CD4-positive, alpha-beta T cell (primary cell): ENCODE measurements around the gene DUOX1. TPM values are rescaled to one million over a fixed set of nuclear protein-coding genes. Genes with fewer than 3 reads are reported as not detected.

Experiments used
- ATAC-seq: fragments of 200-7000 bp; cut with Tn5 transposase; one replicate; pipeline ENCODE4 v1.10.0; 2022; ENCODE audit warnings: mild to moderate bottlenecking; ENCODE audit not compliant: poor library complexity
- CTCF ChIA-PET: fragments of 350-600 bp; sonication (Branson Sonifier 250); formaldehyde crosslinking; loops from one replicate; lab custom pipeline; 2021; ENCODE audit warnings: antibody characterized with exemption, inconsistent platforms; lab: Charles Lee
- POLR2A ChIA-PET: fragments of 350-600 bp; sonication (Branson Sonifier 250); formaldehyde crosslinking; loops from one replicate; lab custom pipeline; 2021; ENCODE audit warnings: antibody characterized with exemption, inconsistent platforms; lab: Charles Lee
- DNase-seq, 14 experiments: peaks; one replicate each; pipeline ENCODE4 v3.0.0-alpha.2; 2013 to 2020; ENCODE audit warnings: mixed read lengths in 2 of 14
- H3K27ac ChIP-seq, 2 donors: one replicate each; pipeline versions ENCODE4 v1.5.1 to v1.7.0; 2013; ENCODE audit warnings: low read length in 2 of 2, low read depth in 1 of 2, mild to moderate bottlenecking in 1 of 2
- H3K27me3 ChIP-seq, 2 experiments: 1 replicate in 1 of 2; 2 replicates in 1 of 2; pipeline versions ENCODE4 v1.6.1 to v1.7.0; 2013; ENCODE audit warnings: low read length in 2 of 2, control low read depth in 1 of 2, mild to moderate bottlenecking in 1 of 2, moderate library complexity in 1 of 2; ENCODE audit not compliant: insufficient read depth in 2 of 2, control insufficient read depth in 1 of 2
- H3K36me3 ChIP-seq: one replicate; pipeline ENCODE4 v1.6.1; 2013; ENCODE audit warnings: low read length, control low read depth; ENCODE audit not compliant: insufficient read depth
- H3K4me1 ChIP-seq: one replicate; pipeline ENCODE4 v1.6.1; 2013; ENCODE audit warnings: low read length, control low read depth; ENCODE audit not compliant: insufficient read depth
- H3K4me3 ChIP-seq: one replicate; pipeline ENCODE4 v1.5.1; 2013; ENCODE audit warnings: mild to moderate bottlenecking, low read length, moderate library complexity
- H3K9me3 ChIP-seq, 2 experiments: 1 replicate in 1 of 2; 2 replicates in 1 of 2; pipeline versions ENCODE4 v1.6.1 to v1.7.0; 2013; ENCODE audit warnings: low read length in 2 of 2, mild to moderate bottlenecking in 2 of 2, control low read depth in 1 of 2, moderate library complexity in 1 of 2; ENCODE audit not compliant: control insufficient read depth in 1 of 2, insufficient read depth in 1 of 2
- H3K27ac Mint-ChIP-seq: one replicate; pipeline ENCODE4 v1.8.0; 2020; ENCODE audit warnings: mixed read lengths
- H3K27me3 Mint-ChIP-seq: one replicate; pipeline ENCODE4 v1.8.0; 2021; ENCODE audit warnings: mixed read lengths
- H3K36me3 Mint-ChIP-seq: one replicate; pipeline ENCODE4 v1.8.0; 2021; ENCODE audit warnings: low read depth, mixed read lengths
- H3K4me1 Mint-ChIP-seq: one replicate; pipeline ENCODE4 v1.8.0; 2021; ENCODE audit warnings: low read depth, mixed read lengths
- H3K4me3 Mint-ChIP-seq: one replicate; pipeline ENCODE4 v1.8.0; 2020; ENCODE audit warnings: mild to moderate bottlenecking, mixed read lengths
- H3K9me3 Mint-ChIP-seq: one replicate; pipeline ENCODE4 v1.8.0; 2020; ENCODE audit warnings: mixed read lengths
- intact Hi-C, 2 experiments: fragments of 100-400 bp; cut with DNase I in 1 of 2; cut with micrococcal nuclease in 1 of 2; formaldehyde crosslinking; loops; one replicate each; pipeline versions ENCODE4 v1.15.1 to v1.9.0; 2023 to 2025; cut with DNase I, micrococcal nuclease
- total RNA-seq, 174 experiments: library from RNA in 2 of 174; stranded (reverse) in 2 of 174; gene quantifications; one replicate each; pipeline ENCODE4 v1.2.3 and lab custom pipeline; 2021 to 2026
- TF ChIP-seq, protein P1 (sequence below): fragments of 200-600 bp; IDR thresholded peaks from one replicate; pipeline ENCODE4 v1.8.0; 2022; ENCODE audit warnings: antibody characterized with exemption, mild to moderate bottlenecking

The DUOX1 gene
- total RNA-seq, 2 experiments from 2014 or later: 0.17 to 0.25 TPM

DNA sequence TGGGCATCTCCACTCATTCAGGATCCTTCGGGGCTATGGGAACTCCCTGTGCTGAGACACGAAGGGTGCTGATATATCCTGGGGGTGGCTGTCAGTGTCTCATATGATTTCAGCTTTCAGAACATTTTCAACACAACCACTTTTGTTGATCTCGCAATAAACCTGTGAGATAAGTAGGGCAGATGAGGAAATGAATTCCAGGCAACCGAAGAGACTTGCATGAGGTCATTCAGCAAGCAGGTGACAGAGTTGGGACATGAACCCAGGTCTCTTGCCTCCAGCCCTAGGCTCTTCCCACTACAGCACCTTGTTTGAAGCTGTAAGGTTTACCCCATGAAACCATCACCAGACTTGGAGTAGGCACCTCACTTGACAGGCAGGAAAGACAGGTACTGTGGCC is 16.6 kb downstream of the DUOX1 start:
- intact Hi-C loops: no loop called here
- Mint-ChIP-seq H3K27ac (no peak overlapping the region), H3K9me3 (no peaks in the 10 kb centered on the region), H3K4me3 (no peak overlapping the region), H3K36me3 (no peaks in the 10 kb centered on the region), H3K27me3 (no peaks in the 10 kb centered on the region), H3K4me1 (no peaks in the 10 kb centered on the region)
- Histone ChIP-seq H3K9me3 (no peaks in the 10 kb centered on the region), H3K27ac (no peak overlapping the region), H3K4me3 (no peak overlapping the region), H3K27me3 (no peaks in the 10 kb centered on the region), H3K4me1 (no peaks in the 10 kb centered on the region), H3K36me3 (no peaks in the 10 kb centered on the region)
- no peak for DNase-seq
- TF ChIP-seq, protein P1, sequence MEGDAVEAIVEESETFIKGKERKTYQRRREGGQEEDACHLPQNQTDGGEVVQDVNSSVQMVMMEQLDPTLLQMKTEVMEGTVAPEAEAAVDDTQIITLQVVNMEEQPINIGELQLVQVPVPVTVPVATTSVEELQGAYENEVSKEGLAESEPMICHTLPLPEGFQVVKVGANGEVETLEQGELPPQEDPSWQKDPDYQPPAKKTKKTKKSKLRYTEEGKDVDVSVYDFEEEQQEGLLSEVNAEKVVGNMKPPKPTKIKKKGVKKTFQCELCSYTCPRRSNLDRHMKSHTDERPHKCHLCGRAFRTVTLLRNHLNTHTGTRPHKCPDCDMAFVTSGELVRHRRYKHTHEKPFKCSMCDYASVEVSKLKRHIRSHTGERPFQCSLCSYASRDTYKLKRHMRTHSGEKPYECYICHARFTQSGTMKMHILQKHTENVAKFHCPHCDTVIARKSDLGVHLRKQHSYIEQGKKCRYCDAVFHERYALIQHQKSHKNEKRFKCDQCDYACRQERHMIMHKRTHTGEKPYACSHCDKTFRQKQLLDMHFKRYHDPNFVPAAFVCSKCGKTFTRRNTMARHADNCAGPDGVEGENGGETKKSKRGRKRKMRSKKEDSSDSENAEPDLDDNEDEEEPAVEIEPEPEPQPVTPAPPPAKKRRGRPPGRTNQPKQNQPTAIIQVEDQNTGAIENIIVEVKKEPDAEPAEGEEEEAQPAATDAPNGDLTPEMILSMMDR: no peak
- ChIA-PET POLR2A (no interaction called here), CTCF (no interaction called here)
- no peak for ATAC-seq

- Histone ChIP-seq H3K27me3 (no peaks in the 10 kb centered on the region), H3K9me3 (no peaks in the 10 kb centered on the region), H3K4me1 (no peaks in the 10 kb centered on the region), H3K4me3 (no peak overlapping the region), H3K36me3 (no peaks in the 10 kb centered on the region), H3K27ac (no peak overlapping the region)
- POLR2A ChIA-PET: no interaction called here
- ATAC-seq (no peak), DNase-seq (no peak)
- H3K4me3 Mint-ChIP-seq: no peak overlapping the region
- CTCF ChIA-PET: interaction anchor here (0.9 kb wide), 1 partner anchor 21 kb away, joined by 3 read pairs; no protein-coding TSS in a partner anchor
- H3K4me1 Mint-ChIP-seq: no peaks in the 10 kb centered on the region
- TF ChIP-seq, protein P1: no peak
- no peak overlapping the region for H3K27ac Mint-ChIP-seq
- H3K27me3 Mint-ChIP-seq: no peaks in the 10 kb centered on the region
- H3K36me3 Mint-ChIP-seq: no peaks in the 10 kb centered on the region
- no peaks in the 10 kb centered on the region for H3K9me3 Mint-ChIP-seq
- intact Hi-C loops: no loop called here
Measured at GRCh38 chr15:45147606-45148005, 17.8 kb downstream of the DUOX1 start.

DNA sequence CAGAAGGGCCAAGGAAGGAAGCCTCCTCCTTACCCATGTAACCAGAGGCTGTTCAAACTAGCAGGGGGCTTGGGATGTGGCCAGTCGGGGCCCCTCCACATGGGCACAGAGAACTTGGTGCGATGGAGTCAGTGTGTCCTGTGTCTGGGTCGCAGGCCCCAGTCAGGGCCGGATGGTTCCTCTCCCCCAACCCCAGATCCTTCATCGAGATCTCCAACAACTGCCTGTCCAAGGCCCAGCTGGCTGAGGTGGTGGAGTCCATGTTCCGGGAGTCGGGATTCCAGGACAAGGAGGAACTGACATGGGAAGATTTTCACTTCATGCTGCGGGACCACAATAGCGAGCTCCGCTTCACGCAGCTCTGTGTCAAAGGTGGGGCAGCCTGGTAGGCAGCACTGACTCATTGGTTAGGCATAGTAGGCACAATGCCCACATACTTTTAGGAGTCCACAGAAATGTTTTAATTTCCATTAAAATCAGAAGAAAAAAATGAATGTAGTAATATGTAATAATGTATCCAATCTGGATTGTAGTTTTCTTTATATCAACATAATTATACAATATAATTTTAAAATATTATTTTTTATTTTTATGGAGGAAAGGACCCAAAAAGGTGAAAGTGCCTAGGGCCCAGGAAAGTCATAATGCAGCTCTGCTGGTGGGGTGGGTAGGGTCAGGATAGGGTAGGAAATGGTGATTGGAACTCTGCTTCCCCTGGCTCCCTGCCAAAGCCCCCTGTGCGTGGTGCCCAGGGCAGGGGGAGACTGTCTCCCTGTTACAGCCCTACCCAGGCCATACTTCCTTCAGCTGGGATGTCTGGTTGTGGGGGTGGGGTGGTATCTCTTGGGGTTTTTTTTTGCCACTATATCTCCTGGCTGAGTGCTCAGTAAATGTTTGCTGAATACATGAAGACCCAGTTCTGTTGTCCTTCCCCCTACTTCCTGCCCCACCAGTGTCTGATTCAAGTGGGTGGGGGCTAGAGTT is 18.6 kb downstream of the DUOX1 start:
- ChIA-PET POLR2A (no interaction called here), CTCF (no interaction called here)
- DNase-seq (no peak), ATAC-seq (no peak)
- intact Hi-C loops: no loop called here
- no peaks in the 10 kb centered on the region for H3K9me3 Mint-ChIP-seq
- Histone ChIP-seq H3K4me3 (no peak overlapping the region), H3K9me3 (no peaks in the 10 kb centered on the region), H3K4me1 (no peaks in the 10 kb centered on the region), H3K27ac (no peak overlapping the region), H3K36me3 (no peaks in the 10 kb centered on the region), H3K27me3 (no peaks in the 10 kb centered on the region)
- no peaks in the 10 kb centered on the region for H3K4me1 Mint-ChIP-seq
- no peaks in the 10 kb centered on the region for H3K36me3 Mint-ChIP-seq
- H3K27ac Mint-ChIP-seq: no peak overlapping the region
- H3K27me3 Mint-ChIP-seq: no peaks in the 10 kb centered on the region
- no peak overlapping the region for H3K4me3 Mint-ChIP-seq
- TF ChIP-seq, protein P1: no peak
